Stimulated activated naive B cell treated with anti-CD40 and anti-IgM and Interleukin-4, amounts not matched to agents 10 μg/mL and 1 μg/mL and 100 μg/mL, for 72 hours (primary cell): ENCODE measurements around the gene ATP2B2.

ENCODE experiments used
- ATAC-seq, 2 donors: fragments of 150-1000 bp; cut with Tn5 transposase; replicated peaks; 2 replicates each; pipeline ENCODE4 v1.10.0; 2021; ENCODE audit warnings: moderate library complexity in 1 of 2
- DNase-seq: peaks from one replicate; pipeline ENCODE4 v3.0.0; 2021
- H3K27ac Mint-ChIP-seq: one replicate; pipeline ENCODE4 v1.8.0; 2022; ENCODE audit warnings: mild to moderate bottlenecking, mixed read lengths
- H3K27me3 Mint-ChIP-seq, 2 donors: one replicate each; pipeline ENCODE4 v1.8.0; 2022; ENCODE audit warnings: mixed read lengths in 2 of 2
- H3K36me3 Mint-ChIP-seq, 2 donors: one replicate each; pipeline ENCODE4 v1.8.0; 2022; ENCODE audit warnings: mixed read lengths in 2 of 2, mild to moderate bottlenecking in 1 of 2
- H3K4me1 Mint-ChIP-seq, 2 donors: one replicate each; pipeline ENCODE4 v1.8.0; 2022; ENCODE audit warnings: mixed read lengths in 2 of 2, mild to moderate bottlenecking in 1 of 2
- H3K4me3 Mint-ChIP-seq, 2 donors: one replicate each; pipeline ENCODE4 v1.8.0; 2022; ENCODE audit warnings: mild to moderate bottlenecking in 2 of 2, mixed read lengths in 2 of 2, moderate library complexity in 1 of 2
- H3K9me3 Mint-ChIP-seq, 2 donors: one replicate each; pipeline ENCODE4 v1.8.0; 2022; ENCODE audit warnings: mixed read lengths in 2 of 2, mild to moderate bottlenecking in 1 of 2

The ATP2B2 gene

DNA sequence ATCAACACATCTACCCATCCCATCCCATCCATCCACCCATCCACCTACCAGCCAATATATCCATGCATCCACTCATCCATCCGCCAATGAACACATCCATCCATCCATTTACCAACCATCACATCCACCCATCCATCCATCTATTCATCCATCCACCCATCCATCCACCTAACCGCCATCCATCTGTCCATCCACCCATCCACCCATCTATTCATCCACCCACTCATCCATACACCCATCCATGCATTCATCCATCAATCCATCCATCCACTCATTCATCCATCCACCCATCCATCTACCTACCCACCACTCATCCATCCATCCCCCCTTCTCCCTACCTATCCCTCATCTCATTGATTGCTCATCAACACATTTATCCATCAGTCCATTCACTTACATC lies 136.9 kb downstream of the ATP2B2 start:
- ATAC-seq: no peak
- no peak overlapping the region for H3K4me3 Mint-ChIP-seq
- peaks cover 7 to 11% of the 10 kb centered on the region in 2 donors for H3K4me1 Mint-ChIP-seq
- H3K36me3 Mint-ChIP-seq: peaks cover 0 to 3% of the 10 kb centered on the region in 2 donors
- no peak overlapping the region for H3K27ac Mint-ChIP-seq
- DNase-seq: no peak
- peaks cover 6 to 13% of the 10 kb centered on the region in 2 donors for H3K27me3 Mint-ChIP-seq
- H3K9me3 Mint-ChIP-seq: peaks cover 1 to 3% of the 10 kb centered on the region in 2 donors

GRCh38 chr3:10367506-10367905 lies 137.9 kb downstream of the ATP2B2 start:
- peaks cover 1 to 3% of the 10 kb centered on the region in 2 donors for H3K9me3 Mint-ChIP-seq
- ATAC-seq (no peak), DNase-seq (no peak)
- H3K4me3 Mint-ChIP-seq: no peak overlapping the region
- H3K27me3 Mint-ChIP-seq: peaks cover 6 to 13% of the 10 kb centered on the region in 2 donors
- H3K36me3 Mint-ChIP-seq: peaks cover 0 to 3% of the 10 kb centered on the region in 2 donors
- peaks cover 7 to 11% of the 10 kb centered on the region in 2 donors for H3K4me1 Mint-ChIP-seq
- H3K27ac Mint-ChIP-seq: no peak overlapping the region

DNA sequence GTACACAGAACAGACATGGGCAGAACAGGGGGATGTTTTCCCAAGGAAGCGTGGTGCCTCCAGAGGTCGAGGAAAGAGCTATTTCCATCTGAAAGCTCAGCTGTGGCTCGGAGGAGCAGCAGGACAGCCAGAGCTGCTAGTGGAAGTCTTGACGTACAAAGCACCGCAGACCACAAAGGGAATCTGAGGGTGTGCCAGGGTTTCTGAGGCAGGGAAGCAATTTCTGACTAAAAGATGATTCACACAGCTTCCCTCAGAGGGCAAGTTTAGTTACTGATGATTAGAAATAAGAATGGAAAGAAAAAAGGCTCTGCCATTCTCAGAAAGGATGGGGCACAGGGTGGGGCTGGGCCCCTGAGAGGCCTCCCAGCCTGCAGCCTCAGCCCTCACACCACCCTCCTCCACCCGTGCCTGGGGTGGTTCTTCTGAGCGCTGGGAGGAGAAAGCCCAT lies 138.7 kb downstream of the ATP2B2 start:
- Mint-ChIP-seq H3K9me3 (peaks cover 1 to 3% of the 10 kb centered on the region in 2 donors), H3K36me3 (peaks cover 0 to 3% of the 10 kb centered on the region in 2 donors), H3K27ac (peak overlapping the region; percentile 16), H3K27me3 (peaks cover 6 to 13% of the 10 kb centered on the region in 2 donors), H3K4me3 (no peak overlapping the region), H3K4me1 (peaks cover 7 to 14% of the 10 kb centered on the region in 2 donors)
- DNase-seq (no peak), ATAC-seq (peak; percentile 27 to 32)

DNA sequence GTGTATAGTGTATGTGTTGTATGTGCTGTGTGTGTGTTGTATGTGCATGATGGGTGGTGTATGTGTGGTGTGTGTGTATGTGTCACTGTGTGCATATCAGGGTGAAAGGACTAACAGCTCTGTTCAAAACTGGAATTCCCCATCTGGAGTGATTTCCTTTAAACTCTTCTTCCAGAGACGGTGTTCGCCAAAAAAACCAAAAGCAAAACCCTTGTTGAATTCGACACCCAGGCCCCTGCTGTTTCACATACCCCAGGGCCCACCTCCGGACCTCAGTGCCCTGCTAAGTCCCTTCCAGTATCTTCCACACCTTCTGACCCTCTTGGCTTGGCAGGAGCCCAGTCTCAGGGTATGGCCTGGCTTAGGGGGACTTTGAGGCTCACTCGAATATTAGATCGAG lies 139.6 kb downstream of the ATP2B2 start:
- Mint-ChIP-seq H3K4me1 (peaks cover 11 to 20% of the 10 kb centered on the region in 2 donors), H3K27me3 (peaks cover 6 to 13% of the 10 kb centered on the region in 2 donors), H3K27ac (no peak overlapping the region), H3K9me3 (peaks cover 0 to 2% of the 10 kb centered on the region in 2 donors), H3K4me3 (no peak overlapping the region), H3K36me3 (no peaks in the 10 kb centered on the region)
- DNase-seq (no peak), ATAC-seq (no peak)

GRCh38 chr3:10365316-10365715 lies 140.1 kb downstream of the ATP2B2 start:
- no peak for ATAC-seq
- peaks cover 7 to 17% of the 10 kb centered on the region in 2 donors for H3K4me1 Mint-ChIP-seq
- no peaks in the 10 kb centered on the region for H3K36me3 Mint-ChIP-seq
- peaks cover 0 to 3% of the 10 kb centered on the region in 2 donors for H3K9me3 Mint-ChIP-seq
- DNase-seq: no peak
- H3K27me3 Mint-ChIP-seq: peaks cover 6 to 9% of the 10 kb centered on the region in 2 donors
- no peak overlapping the region for H3K27ac Mint-ChIP-seq
- H3K4me3 Mint-ChIP-seq: no peak overlapping the region

GRCh38 chr3:10364806-10365205 lies 140.6 kb downstream of the ATP2B2 start:
- peaks cover 4 to 17% of the 10 kb centered on the region in 2 donors for H3K4me1 Mint-ChIP-seq
- no peak overlapping the region for H3K4me3 Mint-ChIP-seq
- H3K27me3 Mint-ChIP-seq: peaks cover 6 to 7% of the 10 kb centered on the region in 2 donors
- H3K27ac Mint-ChIP-seq: no peak overlapping the region
- DNase-seq (no peak), ATAC-seq (no peak)
- peaks cover 0 to 3% of the 10 kb centered on the region in 2 donors for H3K9me3 Mint-ChIP-seq
- no peaks in the 10 kb centered on the region for H3K36me3 Mint-ChIP-seq

DNA sequence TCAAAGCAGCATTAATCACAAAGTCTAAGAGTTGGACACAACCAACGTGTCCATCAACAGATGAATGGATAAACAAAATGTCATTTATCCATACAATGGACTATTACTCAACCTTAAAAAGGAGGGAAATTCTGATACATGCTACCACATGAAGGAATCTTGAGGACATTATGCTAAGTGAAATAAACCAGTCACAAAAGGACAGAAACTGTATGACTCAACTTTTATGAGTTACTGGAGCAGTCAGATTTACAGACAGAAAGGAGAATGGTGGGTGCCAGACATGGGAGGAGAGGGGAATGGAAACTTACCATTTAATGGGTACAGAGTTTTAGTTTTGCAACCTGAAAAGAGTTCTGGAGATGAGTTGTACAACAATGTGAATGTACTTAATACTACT lies 141.5 kb downstream of the ATP2B2 start:
- H3K27me3 Mint-ChIP-seq: peaks cover 6 to 7% of the 10 kb centered on the region in 2 donors
- H3K27ac Mint-ChIP-seq: no peak overlapping the region
- H3K4me1 Mint-ChIP-seq: peaks cover 4 to 17% of the 10 kb centered on the region in 2 donors
- H3K4me3 Mint-ChIP-seq: no peak overlapping the region
- ATAC-seq (peak in 1 of 2 donors; percentile 46), DNase-seq (no peak)
- H3K36me3 Mint-ChIP-seq: no peaks in the 10 kb centered on the region
- peaks cover 0 to 3% of the 10 kb centered on the region in 2 donors for H3K9me3 Mint-ChIP-seq

- no peak overlapping the region for H3K27ac Mint-ChIP-seq
- ATAC-seq (no peak), DNase-seq (no peak)
- H3K36me3 Mint-ChIP-seq: no peaks in the 10 kb centered on the region
- peaks cover 0 to 3% of the 10 kb centered on the region in 2 donors for H3K9me3 Mint-ChIP-seq
- H3K4me3 Mint-ChIP-seq: no peak overlapping the region
- peaks cover 22 to 30% of the 10 kb centered on the region in 2 donors for H3K4me1 Mint-ChIP-seq
- H3K27me3 Mint-ChIP-seq: peaks cover 0 to 7% of the 10 kb centered on the region in 2 donors
Observed at GRCh38 chr3:10361375-10361774, 144.0 kb downstream of the ATP2B2 start.

- Mint-ChIP-seq H3K4me3 (no peak overlapping the region), H3K27ac (no peak overlapping the region), H3K27me3 (peaks cover 0 to 3% of the 10 kb centered on the region in 2 donors), H3K4me1 (peaks cover 22 to 29% of the 10 kb centered on the region in 2 donors), H3K36me3 (no peaks in the 10 kb centered on the region), H3K9me3 (peaks cover 0 to 3% of the 10 kb centered on the region in 2 donors)
- no peak for ATAC-seq
- no peak for DNase-seq
Observed at GRCh38 chr3:10360478-10360877, 144.9 kb downstream of the ATP2B2 start.

GRCh38 chr3:10359761-10360161 lies 145.6 kb downstream of the ATP2B2 start:
- no peak for ATAC-seq
- Mint-ChIP-seq H3K9me3 (peaks cover 0 to 3% of the 10 kb centered on the region in 2 donors), H3K27ac (no peak overlapping the region), H3K4me3 (no peak overlapping the region), H3K4me1 (peaks cover 28 to 33% of the 10 kb centered on the region in 2 donors), H3K27me3 (no peaks in the 10 kb centered on the region), H3K36me3 (no peaks in the 10 kb centered on the region)
- no peak for DNase-seq

DNA sequence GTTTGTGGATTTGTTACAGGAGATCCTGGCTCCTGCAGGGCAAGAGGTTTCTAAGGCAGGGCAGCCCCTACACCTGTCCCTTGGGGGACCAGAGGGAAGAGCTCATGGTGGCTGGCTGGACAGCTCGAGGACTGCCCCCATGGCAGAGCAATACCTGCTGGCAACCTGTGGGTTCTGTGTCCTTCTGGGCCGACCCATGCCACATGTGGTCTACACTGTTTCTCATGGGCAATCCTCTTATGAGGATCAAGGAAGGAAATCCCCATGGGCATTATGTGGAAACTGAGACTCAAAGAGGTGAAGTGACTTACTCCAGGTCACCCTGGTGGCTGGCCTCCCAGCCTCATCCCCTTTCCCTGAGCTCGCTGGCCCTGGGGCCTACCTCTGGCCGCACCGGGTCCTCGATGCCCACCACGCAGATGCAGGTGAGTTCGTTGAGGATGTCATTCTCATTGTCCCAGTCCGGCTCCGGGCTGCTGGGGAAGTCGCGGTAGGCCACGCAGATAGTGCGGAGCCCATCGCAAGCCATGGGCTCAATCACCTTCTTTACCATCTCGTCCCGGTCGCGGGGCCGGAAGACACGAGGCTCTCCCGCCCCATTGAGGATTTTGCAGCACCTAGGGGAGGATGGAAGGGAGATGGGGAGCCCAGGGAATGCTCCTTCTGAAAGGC lies 146.9 kb downstream of the ATP2B2 start:
- no peaks in the 10 kb centered on the region for H3K27me3 Mint-ChIP-seq
- peaks cover 0 to 3% of the 10 kb centered on the region in 2 donors for H3K9me3 Mint-ChIP-seq
- H3K4me3 Mint-ChIP-seq: no peak overlapping the region
- no peaks in the 10 kb centered on the region for H3K36me3 Mint-ChIP-seq
- DNase-seq (no peak), ATAC-seq (no peak)
- H3K4me1 Mint-ChIP-seq: peaks cover 37 to 41% of the 10 kb centered on the region in 2 donors
- no peak overlapping the region for H3K27ac Mint-ChIP-seq

GRCh38 chr3:10357592-10358308 lies 147.6 kb downstream of the ATP2B2 start:
- ATAC-seq (peak; percentile 98 to 99), DNase-seq (peak; percentile 64)
- Mint-ChIP-seq H3K27ac (peak overlapping the region; percentile 67), H3K36me3 (peaks cover 0 to 3% of the 10 kb centered on the region in 2 donors), H3K4me3 (no peak overlapping the region), H3K27me3 (no peaks in the 10 kb centered on the region), H3K9me3 (peaks cover 0 to 3% of the 10 kb centered on the region in 2 donors), H3K4me1 (peaks cover 41 to 48% of the 10 kb centered on the region in 2 donors)

GRCh38 chr3:10357095-10357494 lies 148.3 kb downstream of the ATP2B2 start:
- no peaks in the 10 kb centered on the region for H3K27me3 Mint-ChIP-seq
- H3K4me1 Mint-ChIP-seq: peaks cover 42 to 54% of the 10 kb centered on the region in 2 donors
- ATAC-seq (no peak), DNase-seq (no peak)
- peaks cover 0 to 3% of the 10 kb centered on the region in 2 donors for H3K9me3 Mint-ChIP-seq
- no peak overlapping the region for H3K4me3 Mint-ChIP-seq
- peaks cover 0 to 3% of the 10 kb centered on the region in 2 donors for H3K36me3 Mint-ChIP-seq
- H3K27ac Mint-ChIP-seq: peak overlapping the region; percentile 7

GRCh38 chr3:10356461-10356981 lies 148.9 kb downstream of the ATP2B2 start:
- Mint-ChIP-seq H3K9me3 (peaks cover 0 to 3% of the 10 kb centered on the region in 2 donors), H3K27ac (peak overlapping the region; percentile 7), H3K4me1 (peaks cover 40 to 56% of the 10 kb centered on the region in 2 donors), H3K27me3 (no peaks in the 10 kb centered on the region), H3K4me3 (no peak overlapping the region), H3K36me3 (peaks cover 0 to 3% of the 10 kb centered on the region in 2 donors)
- DNase-seq (no peak), ATAC-seq (no peak)
